NB4 (cell line): Measurements from ENCODE around the gene TSPAN6.

Experiments
- DNase-seq: peaks from one replicate; pipeline ENCODE4 v3.0.0; 2010; ENCODE audit warnings: low read depth
- H3K4me3 ChIP-seq: one replicate; pipeline ENCODE4 v1.5.1; 2011; ENCODE audit warnings: mild to moderate bottlenecking, low read depth, low read length, moderate library complexity
- CTCF ChIP-seq: IDR thresholded peaks from one replicate; pipeline ENCODE4 v1.5.1; 2012; ENCODE audit warnings: low read depth, low read length
- MAX ChIP-seq: IDR thresholded peaks from 2 replicates; pipeline ENCODE4 v1.6.1; 2011; ENCODE audit warnings: low read depth, low read length
- MYC ChIP-seq: IDR thresholded peaks from 2 replicates; pipeline ENCODE4 v1.6.1; 2011; ENCODE audit warnings: low read depth, low read length
- POLR2A ChIP-seq: IDR thresholded peaks from 2 replicates; pipeline ENCODE4 v1.6.1; 2011; ENCODE audit warnings: mild to moderate bottlenecking; ENCODE audit not compliant: insufficient read length; ENCODE audit errors: extremely low read depth

TSPAN6 gene

GRCh38 chrX:100662170-100662569 is 25.6 kb upstream of the TSPAN6 start:
- no peak overlapping the region for H3K4me3 ChIP-seq
- no peak for TF ChIP-seq CTCF
- TF ChIP-seq POLR2A, result no peak
- no peak for TF ChIP-seq MYC
- TF ChIP-seq MAX, result no peak
- no peak for DNase-seq

GRCh38 chrX:100659431-100660137 is 23.0 kb upstream of the TSPAN6 start:
- no peak overlapping the region for H3K4me3 ChIP-seq
- TF ChIP-seq POLR2A (no peak), MAX (no peak), CTCF (no peak), MYC (no peak)
- DNase-seq, result no peak

- DNase-seq, result no peak
- no peak overlapping the region for H3K4me3 ChIP-seq
- TF ChIP-seq POLR2A (no peak), MAX (no peak)
Measured at GRCh38 chrX:100658941-100659381, 22.4 kb upstream of the TSPAN6 start.

GRCh38 chrX:100654261-100654660 is 17.7 kb upstream of the TSPAN6 start:
- H3K4me3 ChIP-seq, result no peak overlapping the region
- peak; percentile 8 for DNase-seq
- peak; percentile 63 for TF ChIP-seq MAX
- no peak for TF ChIP-seq POLR2A
- TF ChIP-seq MYC, result no peak
- TF ChIP-seq CTCF, result no peak

GRCh38 chrX:100652266-100652665 is 15.7 kb upstream of the TSPAN6 start:
- no peak for DNase-seq
- H3K4me3 ChIP-seq, result no peak overlapping the region
- no peak for TF ChIP-seq POLR2A
- no peak for TF ChIP-seq CTCF

GRCh38 chrX:100650841-100651240 is 14.2 kb upstream of the TSPAN6 start:
- TF ChIP-seq POLR2A (no peak), CTCF (no peak), MYC (no peak), MAX (no peak)
- no peak for DNase-seq
- no peak overlapping the region for H3K4me3 ChIP-seq
